GM23248 (cell line): ENCODE results near the gene AGFG2. TPM values are rescaled to one million over a fixed set of nuclear protein-coding genes. Genes with fewer than 3 reads are reported as not detected.
"Not testable (repeated sequence)": the region's sequence is repeated elsewhere in the genome, so short reads cannot be mapped to it uniquely, and the experiment has no call there.

Experiments used
- DNase-seq: peaks from one replicate; pipeline ENCODE4 v3.0.0-alpha.2; 2015
- H2AFZ ChIP-seq: fragments of 200-600 bp; sonication (generic); 2 replicates; pipeline ENCODE4 v1.6.1; 2016; ENCODE audit warnings: antibody characterized with exemption
- H3F3A ChIP-seq: fragments of 200-600 bp; sonication (generic); 2 replicates; pipeline ENCODE4 v1.6.1; 2016; ENCODE audit warnings: mild to moderate bottlenecking, antibody characterized with exemption, mixed run types; ENCODE audit not compliant: insufficient read depth
- H3K27ac ChIP-seq: fragments of 200-600 bp; sonication (generic); 2 replicates; pipeline ENCODE4 v1.5.1; 2016; ENCODE audit warnings: mild to moderate bottlenecking
- H3K27me3 ChIP-seq: fragments of 200-600 bp; sonication (generic); replicated peaks from 2 replicates; pipeline ENCODE4 v1.6.1; 2016; ENCODE audit warnings: mild to moderate bottlenecking; ENCODE audit not compliant: insufficient read depth
- H3K36me3 ChIP-seq: fragments of 200-600 bp; sonication (generic); 2 replicates; pipeline ENCODE4 v1.6.1; 2016; ENCODE audit warnings: low read depth, mild to moderate bottlenecking
- H3K4me1 ChIP-seq: fragments of 200-600 bp; sonication (generic); 2 replicates; pipeline ENCODE4 v1.6.1; 2016; ENCODE audit warnings: mild to moderate bottlenecking; ENCODE audit not compliant: insufficient read depth
- H3K4me2 ChIP-seq: fragments of 200-600 bp; sonication (generic); one replicate; pipeline ENCODE4 v1.6.1; 2016; ENCODE audit warnings: mild to moderate bottlenecking; ENCODE audit not compliant: unreplicated experiment
- H3K4me3 ChIP-seq: fragments of 200-600 bp; sonication (generic); 2 replicates; pipeline ENCODE4 v1.5.1; 2016; ENCODE audit warnings: mild to moderate bottlenecking
- H3K79me2 ChIP-seq: fragments of 200-600 bp; sonication (generic); 2 replicates; pipeline ENCODE4 v1.6.1; 2016; ENCODE audit warnings: mild to moderate bottlenecking; ENCODE audit not compliant: insufficient read depth
- H3K9ac ChIP-seq: fragments of 200-600 bp; sonication (generic); 2 replicates; pipeline ENCODE4 v1.6.1; 2016; ENCODE audit warnings: mild to moderate bottlenecking
- H3K9me2 ChIP-seq: fragments of 200-600 bp; sonication (generic); 2 replicates; pipeline ENCODE4 v1.6.1; 2016; ENCODE audit warnings: mixed run types, mild to moderate bottlenecking, moderate library complexity; ENCODE audit not compliant: insufficient read depth
- H3K9me3 ChIP-seq: fragments of 200-600 bp; sonication (generic); one replicate; pipeline ENCODE4 v1.6.1; 2017; ENCODE audit warnings: low read depth
- H4K20me1 ChIP-seq: fragments of 200-600 bp; sonication (generic); 2 replicates; pipeline ENCODE4 v1.6.0; 2016; ENCODE audit not compliant: insufficient read depth
- EZH2 ChIP-seq: fragments of 200-600 bp; sonication (generic); IDR thresholded peaks from 2 replicates; pipeline ENCODE4 v1.6.1; 2018; ENCODE audit warnings: antibody characterized with exemption, mild to moderate bottlenecking; ENCODE audit not compliant: insufficient read depth, poor library complexity, severe bottlenecking
- EZH2phosphoT487 ChIP-seq: fragments of 200-600 bp; sonication (generic); IDR thresholded peaks from 2 replicates; pipeline ENCODE4 v1.6.1; 2018; ENCODE audit warnings: antibody characterized with exemption, moderate library complexity, mild to moderate bottlenecking, low read depth; ENCODE audit not compliant: insufficient read depth
- WGBS, 2 experiments: methylation state at CpG; one replicate each; pipeline ENCODE4 v1.1.6; 2015 to 2017; ENCODE audit warnings: low lambda C conversion rate in 2 of 2, low coverage in 1 of 2; ENCODE audit errors: missing lambda C conversion rate in 2 of 2; 5-methylcytosine and 5-hydroxymethylcytosine counted together
- in situ Hi-C: fragments of 300-500 bp; cut with MboI; formaldehyde crosslinking; loops from 2 replicates; pipeline ENCODE4 v1.15.0; 2020
- polyA plus RNA-seq: library from polyadenylated mRNA; unstranded; fragments of >200 nt; fragmentation: Nextera tagmentation; extraction: Ambion mirVana; gene quantifications from 2 replicates; pipeline ENCODE4 v1.2.1, GENCODE V29; 2016
- total RNA-seq: library from RNA; depleted of rRNA; stranded (reverse); fragments of >200 nt; shearing (Covaris generic); gene quantifications from 2 replicates; pipeline ENCODE4 v1.2.3, GENCODE V29; 2014

AGFG2 gene
- total and polyA plus RNA-seq, 2 experiments from 2014 or later, result 4.8 to 6.5 TPM

GRCh38 chr7:100563100-100563564 is 24.1 kb downstream of the AGFG2 start:
- no peak overlapping the region for H2AFZ ChIP-seq
- 85 to 89% methylated on average over 8 of the region's 8 CpGs for WGBS, 2 experiments
- H3K9ac ChIP-seq, result no peak overlapping the region
- DNase-seq, result no peak
- no peaks in the 10 kb centered on the region for H3K79me2 ChIP-seq
- H3F3A ChIP-seq, result no peaks in the 10 kb centered on the region
- H3K36me3 ChIP-seq, result no peaks in the 10 kb centered on the region
- no peak for TF ChIP-seq EZH2
- no peak for TF ChIP-seq EZH2phosphoT487
- no peak overlapping the region for H3K4me3 ChIP-seq
- no peak overlapping the region for H3K4me2 ChIP-seq
- no peaks in the 10 kb centered on the region for H3K9me3 ChIP-seq
- H4K20me1 ChIP-seq, result no peaks in the 10 kb centered on the region
- H3K9me2 ChIP-seq, result no peaks in the 10 kb centered on the region
- no peak overlapping the region for H3K27ac ChIP-seq
- H3K4me1 ChIP-seq, result no peaks in the 10 kb centered on the region
- H3K27me3 ChIP-seq, result no peaks in the 10 kb centered on the region
- in situ Hi-C loops, result no loop called here

DNA sequence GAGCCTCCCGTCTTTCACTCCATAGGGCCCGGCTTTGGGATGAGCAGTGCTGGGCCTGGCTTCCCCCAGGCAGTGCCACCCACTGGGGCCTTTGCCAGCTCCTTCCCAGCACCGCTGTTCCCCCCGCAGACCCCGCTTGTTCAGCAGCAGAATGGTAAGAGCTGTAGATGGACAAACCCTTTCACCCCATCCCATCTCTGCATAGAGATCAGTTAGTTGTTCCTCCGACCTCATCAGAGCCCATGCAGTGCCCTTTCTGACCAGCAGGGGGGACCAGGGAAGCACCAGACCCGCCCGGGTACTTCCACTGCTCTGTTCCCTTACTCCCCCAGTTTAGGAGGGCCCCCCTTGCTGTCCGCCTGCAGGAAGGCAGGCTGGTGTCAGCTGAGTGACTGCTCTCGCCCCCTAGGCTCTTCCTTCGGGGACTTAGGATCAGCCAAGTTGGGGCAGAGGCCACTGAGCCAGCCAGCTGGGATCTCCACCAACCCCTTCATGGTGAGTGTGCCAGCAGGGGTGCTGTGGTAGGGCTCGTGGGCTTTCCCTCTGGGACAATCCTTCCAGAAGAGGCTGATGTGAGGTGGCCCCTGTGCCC is 24.9 kb downstream of the AGFG2 start:
- Histone ChIP-seq H3K9me3 (no peaks in the 10 kb centered on the region), H3K9ac (no peak overlapping the region), H2AFZ (no peak overlapping the region), H3K4me3 (no peak overlapping the region), H3K4me2 (no peak overlapping the region), H3K27me3 (no peaks in the 10 kb centered on the region), H3K79me2 (no peaks in the 10 kb centered on the region), H3F3A (no peaks in the 10 kb centered on the region), H3K4me1 (no peaks in the 10 kb centered on the region), H3K36me3 (no peaks in the 10 kb centered on the region), H3K9me2 (no peaks in the 10 kb centered on the region), H3K27ac (no peak overlapping the region), H4K20me1 (no peaks in the 10 kb centered on the region)
- DNase-seq, result peak; percentile 74
- in situ Hi-C loops, result no loop called here
- 16 to 26% methylated on average over 11 to 12 of the region's 12 CpGs for WGBS, 2 experiments
- TF ChIP-seq EZH2 (no peak), EZH2phosphoT487 (no peak)

DNA sequence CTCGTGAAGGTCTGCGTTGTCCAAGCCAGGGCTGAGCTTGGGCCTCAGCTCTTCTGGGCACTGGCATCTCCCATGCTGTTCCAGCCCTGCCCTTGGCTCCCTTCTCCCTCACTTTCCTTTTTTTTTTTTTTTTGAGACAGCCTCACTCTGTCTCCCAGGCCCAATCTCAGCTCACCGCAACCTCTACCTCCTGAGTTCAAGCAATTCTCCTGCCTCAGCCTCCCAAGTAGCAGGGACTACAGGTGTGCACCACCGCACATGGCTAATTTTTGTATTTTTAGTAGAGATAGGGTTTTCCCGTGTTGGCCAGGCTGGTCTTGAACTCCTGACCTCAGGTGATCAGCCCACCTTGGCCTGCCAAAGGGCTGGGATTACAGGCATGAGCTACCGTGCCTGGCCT is 25.4 kb downstream of the AGFG2 start:
- H3K9ac ChIP-seq, H3K9me3 ChIP-seq, H3K4me1 ChIP-seq, H3K27me3 ChIP-seq, H3K36me3 ChIP-seq, H3K79me2 ChIP-seq, in situ Hi-C loops, H3K27ac ChIP-seq, H3K9me2 ChIP-seq, H3K4me3 ChIP-seq, H3F3A ChIP-seq, DNase-seq, H3K4me2 ChIP-seq, H4K20me1 ChIP-seq, H2AFZ ChIP-seq: not testable (repeated sequence)
- WGBS, 2 experiments, result 81 to 93% methylated on average over 6 of the region's 6 CpGs

DNA sequence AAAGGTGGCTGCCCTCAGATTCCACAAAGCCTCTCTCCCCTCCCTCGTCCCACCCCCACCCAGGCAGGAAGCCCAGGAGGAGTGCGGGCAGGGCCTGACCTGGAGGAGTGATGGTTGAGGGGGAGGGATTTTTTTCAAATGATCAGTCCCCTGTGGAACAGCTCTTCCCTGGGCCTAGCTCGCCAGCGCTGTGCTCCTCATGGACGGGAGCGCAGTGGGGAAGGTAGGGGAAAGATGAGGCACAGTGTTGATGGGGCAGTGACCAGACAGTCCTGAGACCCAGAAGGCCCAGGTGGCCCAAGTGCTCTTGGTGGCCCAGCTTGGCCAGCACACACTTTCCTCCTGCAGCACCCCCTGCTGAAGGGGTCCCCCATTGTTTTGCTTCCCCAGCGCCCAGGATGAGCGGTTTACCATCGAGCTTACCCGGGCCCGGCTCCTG is 26.1 kb downstream of the AGFG2 start:
- DNase-seq, result no peak
- no peaks in the 10 kb centered on the region for H3F3A ChIP-seq
- TF ChIP-seq EZH2, result no peak
- no peak for TF ChIP-seq EZH2phosphoT487

More for the DNA sequence above, 26.1 kb downstream of the AGFG2 start:
- in situ Hi-C loops, result no loop called here
- H3K27ac ChIP-seq, result no peak overlapping the region
- no peak overlapping the region for H3K9ac ChIP-seq
- WGBS, 2 experiments, result 97 to 98% methylated on average over 11 of the region's 11 CpGs
- H2AFZ ChIP-seq, result no peak overlapping the region
- H4K20me1 ChIP-seq, result no peaks in the 10 kb centered on the region
- no peak overlapping the region for H3K4me3 ChIP-seq
- H3K4me1 ChIP-seq, result no peaks in the 10 kb centered on the region
- H3K9me3 ChIP-seq, result no peaks in the 10 kb centered on the region
- no peak overlapping the region for H3K4me2 ChIP-seq
- no peaks in the 10 kb centered on the region for H3K27me3 ChIP-seq
- no peaks in the 10 kb centered on the region for H3K9me2 ChIP-seq
- no peaks in the 10 kb centered on the region for H3K79me2 ChIP-seq
- H3K36me3 ChIP-seq, result no peaks in the 10 kb centered on the region
